ENCODE results near the gene HIGD1C.
"Not testable (repeated sequence)": the region's sequence is repeated elsewhere in the genome, so short reads cannot be mapped to it uniquely, and the experiment has no call there.

Gene HIGD1C

GRCh38 chr12:50947933-50948626, 4.3 kb upstream of the HIGD1C start:
- TF ChIP-seq, protein P1, sequence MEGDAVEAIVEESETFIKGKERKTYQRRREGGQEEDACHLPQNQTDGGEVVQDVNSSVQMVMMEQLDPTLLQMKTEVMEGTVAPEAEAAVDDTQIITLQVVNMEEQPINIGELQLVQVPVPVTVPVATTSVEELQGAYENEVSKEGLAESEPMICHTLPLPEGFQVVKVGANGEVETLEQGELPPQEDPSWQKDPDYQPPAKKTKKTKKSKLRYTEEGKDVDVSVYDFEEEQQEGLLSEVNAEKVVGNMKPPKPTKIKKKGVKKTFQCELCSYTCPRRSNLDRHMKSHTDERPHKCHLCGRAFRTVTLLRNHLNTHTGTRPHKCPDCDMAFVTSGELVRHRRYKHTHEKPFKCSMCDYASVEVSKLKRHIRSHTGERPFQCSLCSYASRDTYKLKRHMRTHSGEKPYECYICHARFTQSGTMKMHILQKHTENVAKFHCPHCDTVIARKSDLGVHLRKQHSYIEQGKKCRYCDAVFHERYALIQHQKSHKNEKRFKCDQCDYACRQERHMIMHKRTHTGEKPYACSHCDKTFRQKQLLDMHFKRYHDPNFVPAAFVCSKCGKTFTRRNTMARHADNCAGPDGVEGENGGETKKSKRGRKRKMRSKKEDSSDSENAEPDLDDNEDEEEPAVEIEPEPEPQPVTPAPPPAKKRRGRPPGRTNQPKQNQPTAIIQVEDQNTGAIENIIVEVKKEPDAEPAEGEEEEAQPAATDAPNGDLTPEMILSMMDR (IDR thresholded peaks at IDR 0.05; ENCODE audit: control extremely low read depth, extremely low read depth, low read depth, missing control alignments), result no peak
- CTCF ChIA-PET, result no interaction called here
- POLR2A ChIA-PET, result no interaction called here
- no peak for DNase-seq (ENCODE audit: extremely low spot score)

GRCh38 chr12:50948798-50949197, 3.5 kb upstream of the HIGD1C start:
- TF ChIP-seq, protein P1 (IDR thresholded peaks at IDR 0.05; ENCODE audit: control extremely low read depth, extremely low read depth, low read depth, missing control alignments), result no peak
- CTCF ChIA-PET, result no interaction called here
- POLR2A ChIA-PET, result interaction anchor here (0.7 kb wide), 1 partner anchor 67 kb away, joined by 10 read pairs; no protein-coding TSS in a partner anchor
- no peak for DNase-seq (ENCODE audit: extremely low spot score)

GRCh38 chr12:50949801-50950302, 2.5 kb upstream of the HIGD1C start:
- ChIA-PET CTCF (no interaction called here), POLR2A (interaction anchor here (0.6 kb wide), 1 partner anchor 69 kb away, joined by 3 read pairs; no protein-coding TSS in a partner anchor)
- no peak for DNase-seq (ENCODE audit: extremely low spot score)
- TF ChIP-seq, protein P1 (IDR thresholded peaks at IDR 0.05; ENCODE audit: control extremely low read depth, extremely low read depth, low read depth, missing control alignments), result no peak

DNA sequence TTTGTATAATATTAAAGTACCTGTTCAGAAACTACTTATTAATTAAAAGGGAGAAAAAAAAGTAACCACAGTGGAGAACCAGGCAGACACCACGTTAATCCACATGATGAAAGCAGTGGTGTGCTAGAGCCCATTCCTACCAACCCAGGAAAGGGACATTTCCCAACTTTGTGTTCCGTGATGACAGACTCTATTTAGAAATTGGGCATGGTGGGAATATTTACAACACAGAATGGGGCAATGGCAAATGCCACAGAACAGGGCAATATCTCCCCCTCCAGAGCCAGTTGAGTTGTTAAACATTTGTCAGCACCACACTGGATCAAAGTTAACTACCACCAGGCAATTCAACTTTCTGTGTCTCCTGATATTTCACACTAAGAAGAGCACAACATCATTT, 1.2 kb upstream of the HIGD1C start:
- no peak for DNase-seq (ENCODE audit: extremely low spot score)
- CTCF ChIA-PET, result no interaction called here
- POLR2A ChIA-PET, result no interaction called here
- TF ChIP-seq, protein P1 (IDR thresholded peaks at IDR 0.05; ENCODE audit: control extremely low read depth, extremely low read depth, low read depth, missing control alignments), result no peak

- TF ChIP-seq, protein P1 (IDR thresholded peaks at IDR 0.05; ENCODE audit: control extremely low read depth, extremely low read depth, low read depth, missing control alignments), result no peak
- DNase-seq (ENCODE audit: extremely low spot score), result no peak
- CTCF ChIA-PET, result no interaction called here
- POLR2A ChIA-PET, result no interaction called here
Observed at GRCh38 chr12:50953047-50953446, 703 bp downstream of the HIGD1C start.

DNA sequence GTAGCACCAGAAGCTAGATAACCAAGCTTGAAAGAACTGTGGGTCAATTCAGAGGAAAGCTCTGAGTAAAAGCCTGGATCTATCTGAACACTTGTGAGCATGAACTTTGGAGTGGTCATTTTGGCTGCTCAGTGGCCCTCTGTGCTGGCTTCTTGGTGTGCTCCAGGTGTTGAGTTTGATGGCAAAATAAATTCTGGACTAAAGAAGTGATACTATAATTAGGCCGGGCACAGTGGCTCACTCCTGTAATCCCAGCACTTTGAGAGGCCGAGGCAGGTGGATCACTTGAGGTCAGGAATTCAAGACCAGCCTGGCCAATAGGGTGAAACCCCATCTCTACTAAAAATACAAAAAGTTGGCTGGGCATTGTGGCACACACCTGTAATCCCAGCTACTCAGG, 2.4 kb downstream of the HIGD1C start:
- POLR2A ChIA-PET; CTCF ChIA-PET; DNase-seq (ENCODE audit: extremely low spot score): not testable (repeated sequence)

- TF ChIP-seq, protein P1 (IDR thresholded peaks at IDR 0.05; ENCODE audit: control extremely low read depth, extremely low read depth, low read depth, missing control alignments), result no peak
- no peak for DNase-seq (ENCODE audit: extremely low spot score)
- ChIA-PET POLR2A (no interaction called here), CTCF (no interaction called here)
Observed at GRCh38 chr12:50955288-50955687, 2.9 kb downstream of the HIGD1C start.
